Adrenal gland (tissue), 12 donors: ENCODE measurements around the gene ZKSCAN1. TPM values are rescaled to one million over a fixed set of nuclear protein-coding genes. Genes with fewer than 3 reads are reported as not detected.
"Not testable (repeated sequence)": the region's sequence is repeated elsewhere in the genome, so short reads cannot be mapped to it uniquely, and the experiment has no call there.

Experiments
- DNase-seq, 7 donors: peaks; one replicate each; pipeline ENCODE4 v3.0.0-alpha.2; 2019 to 2020
- H3K27ac ChIP-seq, 5 donors: fragments of 200-600 bp; sonication (generic) in 4 of 5; 1 replicate in 3 of 5; 2 replicates in 2 of 5; pipeline versions ENCODE4 v1.5.1 to v1.8.0; 2016 to 2020; ENCODE audit warnings: mild to moderate bottlenecking in 1 of 5
- H3K27me3 ChIP-seq: fragments of 200-600 bp; 2 replicates; pipeline ENCODE4 v1.8.0; 2021
- H3K36me3 ChIP-seq, 2 donors: fragments of 200-600 bp; replicated peaks in 1 of 2; 1 replicate in 1 of 2; 2 replicates in 1 of 2; pipeline versions ENCODE4 v1.5.1 to v1.8.0; 2018 to 2022
- H3K4me1 ChIP-seq, 2 donors: fragments of 200-600 bp; replicated peaks in 1 of 2; 1 replicate in 1 of 2; 2 replicates in 1 of 2; pipeline versions ENCODE4 v1.5.1 to v1.8.0; 2018 to 2021
- H3K4me3 ChIP-seq, 4 donors: fragments of 200-600 bp; sonication (generic) in 3 of 4; one replicate each; pipeline ENCODE4 v1.5.1; 2016 to 2018
- H3K9me3 ChIP-seq, 3 donors: fragments of 200-600 bp; sonication (generic) in 1 of 3; replicated peaks in 1 of 3; 1 replicate in 2 of 3; 2 replicates in 1 of 3; pipeline versions ENCODE4 v1.5.1 to v1.8.0; 2016 to 2021
- CTCF ChIP-seq, 6 experiments: fragments of 450-650 bp in 4 of 6; fragments of 200-600 bp in 2 of 6; sonication (generic) in 1 of 6; IDR thresholded peaks; 1 replicate in 5 of 6; 2 replicates in 1 of 6; pipeline versions ENCODE4 v1.5.1 to v1.8.0; 2016 to 2021; ENCODE audit warnings: antibody characterized with exemption in 6 of 6, mild to moderate bottlenecking in 2 of 6, moderate library complexity in 1 of 6
- POLR2A ChIP-seq, 2 donors: fragments of 450-650 bp; IDR thresholded peaks; one replicate each; pipeline ENCODE4 v1.6.1; 2017; ENCODE audit warnings: antibody characterized with exemption in 2 of 2, mild to moderate bottlenecking in 2 of 2, moderate library complexity in 1 of 2
- WGBS, 4 donors: extraction: QIAGEN DNeasy Blood & Tissue Kit in 2 of 4; methylation state at CpG; one replicate each; pipeline versions ENCODE4 v1.1.5 to v1.1.7; 2013 to 2017; 5-methylcytosine and 5-hydroxymethylcytosine counted together
- intact Hi-C, 2 donors: fragments of 100-400 bp; cut with DNase I; formaldehyde crosslinking; loops; one replicate each; pipeline versions ENCODE4 v1.14.1 to v1.15.0; 2022 to 2023
- polyA plus RNA-seq, 3 donors: library from polyadenylated mRNA; stranded (reverse); fragments of 200-250 nt in 2 of 3; fragments of 350-450 nt in 1 of 3; fragmentation: Illumina TruSeq in 1 of 3; extraction: RNeasy Lipid Tissue Mini Kit (QIAGEN cat#74804) in 1 of 3; gene quantifications; one replicate each; pipeline ENCODE4 v1.2.3, GENCODE V29; 2013 to 2014
- total RNA-seq, 9 donors: library from RNA; depleted of rRNA in 4 of 9; stranded (reverse); fragments of >200 nt in 4 of 9; fragments of 120-200 nt in 1 of 9; fragmentation: NEBNext Ultra II Directional in 1 of 9; extraction: Animal tissue kit (Norgen Biotek cat#: 25700) in 1 of 9; gene quantifications; one replicate each; pipeline versions ENCODE4 v1.1.0 to v1.2.4, GENCODE V29; 2013 to 2023
- donor health status: healthy with polysubstance abuse.
- donor health status: Bipolar disorder and iron deficiency.
- donor health status: DM: yes; HTN: yes; CAD: no.
- donor health status: DM: no; HTN: no; CAD: no.
- donor health status: DM: no; HTN: no; CAD: no.
- donor health status: DM: yes; HTN: yes; CAD: no.

The ZKSCAN1 gene
- total and polyA plus RNA-seq, 12 donors, result 20.3 to 134 (median 48.9) TPM

GRCh38 chr7:100010901-100011300, 4.5 kb upstream of the ZKSCAN1 start:
- Histone ChIP-seq H3K27ac (no peak overlapping the region), H3K36me3 (no peaks in the 10 kb centered on the region), H3K4me1 (peaks cover 3 to 5% of the 10 kb centered on the region in 2 donors), H3K9me3 (no peaks in the 10 kb centered on the region), H3K4me3 (no peak overlapping the region), H3K27me3 (no peaks in the 10 kb centered on the region)
- intact Hi-C loops, result loop anchor here in 1 of 2 donors (5.0 kb wide), 1 partner anchor 41 kb away; no protein-coding TSS in a partner anchor
- DNase-seq, result no peak
- TF ChIP-seq CTCF (IDR thresholded peaks at IDR 0.05) (no peak), POLR2A (IDR thresholded peaks at IDR 0.05) (no peak)
- WGBS, 4 donors, result 60 to 79% (median 72%) methylated on average over 2 of the region's 2 CpGs

GRCh38 chr7:100011516-100011915, 3.9 kb upstream of the ZKSCAN1 start:
- Histone ChIP-seq H3K36me3 (no peaks in the 10 kb centered on the region), H3K4me3 (no peak overlapping the region), H3K9me3 (no peaks in the 10 kb centered on the region), H3K4me1 (peaks cover 3 to 8% of the 10 kb centered on the region in 2 donors), H3K27ac (no peak overlapping the region), H3K27me3 (no peaks in the 10 kb centered on the region)
- WGBS, 4 donors, result 67 to 76% (median 71%) methylated on average over 3 of the region's 3 CpGs
- intact Hi-C loops, result loop anchor here in 1 of 2 donors (5.0 kb wide), 1 partner anchor 41 kb away; no protein-coding TSS in a partner anchor
- no peak for DNase-seq
- no peak for TF ChIP-seq CTCF (IDR thresholded peaks at IDR 0.05)
- TF ChIP-seq POLR2A (IDR thresholded peaks at IDR 0.05), result no peak

GRCh38 chr7:100012385-100013327, 2.7 kb upstream of the ZKSCAN1 start:
- H3K4me1 ChIP-seq, result peaks cover 14 to 20% of the 10 kb centered on the region in 2 donors
- H3K27me3 ChIP-seq, H3K9me3 ChIP-seq, H3K27ac ChIP-seq, H3K4me3 ChIP-seq, H3K36me3 ChIP-seq: not testable (repeated sequence)
- DNase-seq, result peak in 1 of 7 donors; percentile 46
- 70 to 79% (median 74%) methylated on average over 13 to 14 of the region's 14 CpGs for WGBS, 4 donors
- intact Hi-C loops, result loop anchor here in 1 of 2 donors (5.0 kb wide), 1 partner anchor 40 kb away; no protein-coding TSS in a partner anchor

- Histone ChIP-seq H3K27ac (no peak overlapping the region), H3K36me3 (no peaks in the 10 kb centered on the region), H3K9me3 (no peaks in the 10 kb centered on the region), H3K27me3 (no peaks in the 10 kb centered on the region), H3K4me1 (peaks cover 14 to 25% of the 10 kb centered on the region in 2 donors), H3K4me3 (no peak overlapping the region)
- no peak for TF ChIP-seq CTCF (IDR thresholded peaks at IDR 0.05)
- no peak for TF ChIP-seq POLR2A (IDR thresholded peaks at IDR 0.05)
- WGBS, 4 donors, result 66 to 74% (median 68%) methylated on average over 3 of the region's 3 CpGs
- intact Hi-C loops, result loop anchor here in 1 of 2 donors (5.0 kb wide), 1 partner anchor 39 kb away; no protein-coding TSS in a partner anchor
- no peak for DNase-seq
Measured at GRCh38 chr7:100013328-100013676, 2.1 kb upstream of the ZKSCAN1 start.
